Measurements from ENCODE around the gene FAM83E.

Gene FAM83E

DNA sequence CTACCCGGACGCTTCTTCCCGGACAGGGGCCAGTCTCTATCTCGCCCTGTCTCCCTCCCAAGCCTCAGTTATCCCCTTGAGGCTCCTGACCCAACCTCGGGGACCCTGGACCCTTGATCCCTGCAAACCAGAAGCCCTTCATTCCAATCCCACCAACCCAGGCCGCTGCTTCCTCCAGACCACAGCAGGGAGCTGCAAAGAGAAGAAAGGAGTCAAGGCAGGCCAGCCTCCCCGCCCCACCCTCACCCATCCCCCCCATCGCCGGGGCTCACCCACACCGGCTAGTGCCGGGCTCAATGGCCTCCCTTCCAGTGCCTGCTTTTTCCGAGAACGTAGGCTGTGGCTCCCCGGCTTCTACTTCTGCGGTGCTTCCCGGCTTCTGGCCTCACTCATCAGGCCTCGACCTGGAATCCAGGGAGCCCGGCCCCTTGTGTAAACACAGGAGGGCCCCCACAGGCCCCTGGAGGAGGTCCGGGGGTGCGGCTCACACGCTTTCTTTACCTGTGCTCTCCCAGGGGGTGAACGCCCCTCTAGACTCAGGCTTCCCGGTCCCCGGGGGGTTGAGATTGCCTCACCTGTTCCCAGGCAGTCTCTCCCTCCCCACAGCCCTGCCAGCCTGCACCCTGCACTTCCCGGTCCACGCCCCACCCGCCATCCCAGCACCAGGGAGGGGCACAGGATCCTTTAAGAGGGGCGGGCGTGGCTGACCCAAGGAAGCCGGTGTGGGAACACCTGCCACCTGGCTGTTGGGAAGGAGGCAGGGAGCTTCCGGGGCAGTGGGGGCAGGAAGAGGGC is at the start of gene FAM83E:
TSS of gene FAM83E (minus strand) at position 641 of the 795 bp plus-strand sequence. CDS start 1,704 bp downstream, outside the sequence.
- POLR2A ChIA-PET = interaction anchor here (0.9 to 1.3 kb wide), 3 partner anchors 9 to 181 kb away, joined by 3 to 6 read pairs (median 4); no protein-coding TSS in a partner anchor
- CTCF ChIA-PET = no interaction called here
- DNase-seq (ENCODE audit: extremely low spot score) = peak; percentile 39
- TF ChIP-seq ARNT (IDR thresholded peaks at IDR 0.05) = no peak
- TF ChIP-seq TARDBP (IDR thresholded peaks at IDR 0.05) = no peak
- no peak for TF ChIP-seq SUZ12 (IDR thresholded peaks at IDR 0.05)
- no peak for TF ChIP-seq CTBP1 (IDR thresholded peaks at IDR 0.05; ENCODE audit: borderline replicate concordance)
- no peak for TF ChIP-seq FOXM1 (IDR thresholded peaks at IDR 0.05; ENCODE audit: borderline replicate concordance)
- TF ChIP-seq FOXK2 (IDR thresholded peaks at IDR 0.05) = no peak
- TF ChIP-seq FOXA1 (IDR thresholded peaks at IDR 0.05) = no peak
- no peak for TF ChIP-seq NFRKB (IDR thresholded peaks at IDR 0.05)
- no peak for TF ChIP-seq ZNF384 (IDR thresholded peaks at IDR 0.05)
- no peak for TF ChIP-seq ELF4 (IDR thresholded peaks at IDR 0.05)
- no peak for TF ChIP-seq BHLHE40 (IDR thresholded peaks at IDR 0.05; ENCODE audit: borderline replicate concordance)
- no peak for TF ChIP-seq L3MBTL2 (conservative IDR thresholded peaks at IDR 0.05)
- TF ChIP-seq, protein P1, sequence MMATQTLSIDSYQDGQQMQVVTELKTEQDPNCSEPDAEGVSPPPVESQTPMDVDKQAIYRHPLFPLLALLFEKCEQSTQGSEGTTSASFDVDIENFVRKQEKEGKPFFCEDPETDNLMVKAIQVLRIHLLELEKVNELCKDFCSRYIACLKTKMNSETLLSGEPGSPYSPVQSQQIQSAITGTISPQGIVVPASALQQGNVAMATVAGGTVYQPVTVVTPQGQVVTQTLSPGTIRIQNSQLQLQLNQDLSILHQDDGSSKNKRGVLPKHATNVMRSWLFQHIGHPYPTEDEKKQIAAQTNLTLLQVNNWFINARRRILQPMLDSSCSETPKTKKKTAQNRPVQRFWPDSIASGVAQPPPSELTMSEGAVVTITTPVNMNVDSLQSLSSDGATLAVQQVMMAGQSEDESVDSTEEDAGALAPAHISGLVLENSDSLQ (IDR thresholded peaks at IDR 0.05) = no peak
- TF ChIP-seq HDGF (IDR thresholded peaks at IDR 0.05; ENCODE audit: borderline replicate concordance) = no peak
- TF ChIP-seq LEF1 (IDR thresholded peaks at IDR 0.05; ENCODE audit: borderline replicate concordance) = no peak
- no peak for TF ChIP-seq SP1 (IDR thresholded peaks at IDR 0.05)

DNA sequence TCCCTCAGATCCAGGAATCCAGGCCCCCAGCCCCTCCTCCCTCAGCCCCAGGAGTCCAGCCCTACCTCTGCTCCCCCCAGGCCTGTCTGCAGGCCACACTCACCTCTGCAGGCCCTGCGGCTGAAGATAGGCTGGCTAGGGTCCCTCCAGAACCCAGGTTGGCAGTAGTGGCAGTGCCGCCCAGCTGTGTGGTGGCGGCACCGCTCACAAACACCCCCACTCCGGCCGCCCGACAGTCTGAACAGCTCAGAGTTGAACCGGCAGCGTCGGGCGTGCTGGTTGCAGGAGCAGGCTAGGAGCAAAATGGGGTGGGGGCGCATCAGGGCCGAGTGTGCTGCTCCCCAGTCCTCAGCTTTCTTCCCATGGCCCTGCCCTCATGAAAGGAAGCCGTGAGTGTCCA is 49.6 kb upstream of the FAM83E start:
- no peak for TF ChIP-seq ELF4 (IDR thresholded peaks at IDR 0.05)
- TF ChIP-seq L3MBTL2 (conservative IDR thresholded peaks at IDR 0.05) = no peak
- TF ChIP-seq TARDBP (IDR thresholded peaks at IDR 0.05) = no peak
- TF ChIP-seq, protein P1 (IDR thresholded peaks at IDR 0.05) = no peak
- ChIA-PET POLR2A (no interaction called here), CTCF (interaction anchor here (0.6 kb wide), 2 partner anchors 299 to 308 kb away, joined by 3 to 4 read pairs; no protein-coding TSS in a partner anchor)
- no peak for DNase-seq (ENCODE audit: extremely low spot score)

DNA sequence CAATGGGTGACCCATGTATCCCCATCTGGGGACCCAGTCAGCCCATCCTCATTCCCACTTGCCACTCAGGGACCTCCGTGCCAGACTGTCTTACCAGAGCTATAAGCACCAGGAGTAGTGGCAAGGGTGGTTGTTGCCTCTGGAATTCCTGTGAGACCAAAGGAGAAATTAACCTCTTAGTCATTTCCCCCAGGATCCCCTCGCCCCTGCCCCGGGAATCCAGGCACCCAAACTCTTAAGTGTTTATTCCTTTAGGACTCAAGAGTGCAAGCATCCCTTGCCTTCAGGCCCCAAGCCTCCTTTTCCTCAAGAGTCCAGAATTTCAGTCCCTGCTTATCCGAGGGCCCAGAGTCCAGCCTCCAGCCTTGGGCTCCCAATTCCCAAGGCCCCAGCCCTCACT is 48.8 kb upstream of the FAM83E start:
- no peak for TF ChIP-seq FOXM1 (IDR thresholded peaks at IDR 0.05; ENCODE audit: borderline replicate concordance)
- TF ChIP-seq ZNF384 (IDR thresholded peaks at IDR 0.05) = no peak
- no peak for TF ChIP-seq BHLHE40 (IDR thresholded peaks at IDR 0.05; ENCODE audit: borderline replicate concordance)
- TF ChIP-seq SUZ12 (IDR thresholded peaks at IDR 0.05) = no peak
- no peak for TF ChIP-seq TARDBP (IDR thresholded peaks at IDR 0.05)
- no peak for TF ChIP-seq LEF1 (IDR thresholded peaks at IDR 0.05; ENCODE audit: borderline replicate concordance)
- TF ChIP-seq CTBP1 (IDR thresholded peaks at IDR 0.05; ENCODE audit: borderline replicate concordance) = no peak
- TF ChIP-seq NFRKB (IDR thresholded peaks at IDR 0.05) = no peak
- TF ChIP-seq ARNT (IDR thresholded peaks at IDR 0.05) = no peak
- TF ChIP-seq, protein P1 (IDR thresholded peaks at IDR 0.05) = no peak
- TF ChIP-seq SP1 (IDR thresholded peaks at IDR 0.05) = no peak
- TF ChIP-seq FOXK2 (IDR thresholded peaks at IDR 0.05) = no peak
- TF ChIP-seq FOXA1 (IDR thresholded peaks at IDR 0.05) = no peak
- TF ChIP-seq HDGF (IDR thresholded peaks at IDR 0.05; ENCODE audit: borderline replicate concordance) = no peak
- TF ChIP-seq ELF4 (IDR thresholded peaks at IDR 0.05) = no peak
- no peak for DNase-seq (ENCODE audit: extremely low spot score)
- ChIA-PET CTCF (no interaction called here), POLR2A (no interaction called here)

DNA sequence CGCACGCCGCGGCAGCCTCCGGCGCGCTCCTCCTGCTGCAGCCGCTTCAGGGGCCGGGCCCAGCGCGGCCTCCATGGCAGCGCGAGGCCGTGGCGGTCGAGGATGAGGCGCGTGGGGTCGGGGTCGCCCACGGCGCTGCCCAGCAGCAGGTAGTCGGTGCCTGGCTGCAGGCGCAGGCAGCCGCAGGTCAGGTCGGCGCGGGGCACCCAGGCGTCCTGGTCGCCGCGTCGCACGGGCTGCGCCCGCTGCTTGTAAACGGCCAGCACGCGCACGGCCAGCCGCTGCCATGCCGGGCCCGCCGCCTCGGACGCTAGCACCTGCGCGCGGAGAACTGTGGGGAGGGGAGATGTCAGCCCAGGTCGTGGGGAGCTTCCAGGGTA is 46.8 kb upstream of the FAM83E start:
- no peak for DNase-seq (ENCODE audit: extremely low spot score)
- TF ChIP-seq CTBP1 (IDR thresholded peaks at IDR 0.05; ENCODE audit: borderline replicate concordance) = no peak
- no peak for TF ChIP-seq L3MBTL2 (conservative IDR thresholded peaks at IDR 0.05)
- no peak for TF ChIP-seq BHLHE40 (IDR thresholded peaks at IDR 0.05; ENCODE audit: borderline replicate concordance)
- TF ChIP-seq NFRKB (IDR thresholded peaks at IDR 0.05) = no peak
- no peak for TF ChIP-seq LEF1 (IDR thresholded peaks at IDR 0.05; ENCODE audit: borderline replicate concordance)
- no peak for TF ChIP-seq SUZ12 (IDR thresholded peaks at IDR 0.05)
- ChIA-PET CTCF (no interaction called here), POLR2A (no interaction called here)

DNA sequence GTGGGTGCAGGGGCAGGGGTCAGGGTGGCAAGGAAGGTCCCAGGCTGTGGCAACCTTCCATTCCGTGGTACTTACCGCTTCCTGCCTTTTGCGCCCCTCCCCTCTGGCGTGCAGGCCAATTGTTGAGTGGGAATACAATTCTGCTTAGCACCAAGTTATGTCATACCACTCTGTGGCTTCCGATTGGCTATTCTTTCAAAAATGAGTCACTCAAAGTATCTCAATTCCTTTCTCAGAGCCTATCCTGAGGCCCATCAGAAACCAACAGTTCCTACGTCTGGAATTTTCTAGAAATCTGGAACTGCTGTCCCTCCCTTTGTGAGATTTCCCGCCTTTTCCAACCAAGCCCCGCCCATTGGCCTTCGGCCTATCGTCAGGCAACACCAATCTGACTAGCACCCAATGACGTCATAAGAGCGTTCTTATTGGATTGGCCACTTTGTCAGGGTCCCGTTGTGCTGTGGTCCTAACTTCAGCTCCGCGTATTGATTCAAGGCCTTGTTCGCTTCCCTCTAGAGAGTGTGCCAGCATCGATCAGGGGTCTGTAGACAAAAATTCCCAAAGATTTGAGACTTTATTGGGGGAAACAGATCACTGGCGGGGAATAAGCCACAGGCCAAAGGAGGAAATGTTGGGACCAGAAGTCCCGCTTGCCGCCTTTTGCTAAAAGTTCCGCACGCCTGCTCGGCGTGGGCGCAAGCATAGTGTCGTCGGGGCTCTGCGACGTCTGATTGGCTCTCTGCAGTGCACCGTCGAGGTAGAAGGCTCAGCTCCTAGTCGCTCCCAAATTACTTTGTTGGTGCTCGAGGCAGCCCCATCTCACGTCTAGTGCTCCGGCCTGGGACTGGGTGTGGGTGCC is 46.2 kb upstream of the FAM83E start:
- ChIA-PET POLR2A (interaction anchor here (0.9 kb wide), 1 partner anchor 15 kb away, joined by 3 read pairs; the partner anchor contains the start of gene CA11), CTCF (interaction anchor here (0.9 kb wide), 1 partner anchor 14 kb away, joined by 3 read pairs; no protein-coding TSS in a partner anchor)
- peak; percentile 97 for DNase-seq (ENCODE audit: extremely low spot score)
- peak; percentile 92 for TF ChIP-seq L3MBTL2 (conservative IDR thresholded peaks at IDR 0.05)
- no peak for TF ChIP-seq SUZ12 (IDR thresholded peaks at IDR 0.05)
- no peak for TF ChIP-seq ZNF384 (IDR thresholded peaks at IDR 0.05)
- no peak for TF ChIP-seq HDGF (IDR thresholded peaks at IDR 0.05; ENCODE audit: borderline replicate concordance)

DNA sequence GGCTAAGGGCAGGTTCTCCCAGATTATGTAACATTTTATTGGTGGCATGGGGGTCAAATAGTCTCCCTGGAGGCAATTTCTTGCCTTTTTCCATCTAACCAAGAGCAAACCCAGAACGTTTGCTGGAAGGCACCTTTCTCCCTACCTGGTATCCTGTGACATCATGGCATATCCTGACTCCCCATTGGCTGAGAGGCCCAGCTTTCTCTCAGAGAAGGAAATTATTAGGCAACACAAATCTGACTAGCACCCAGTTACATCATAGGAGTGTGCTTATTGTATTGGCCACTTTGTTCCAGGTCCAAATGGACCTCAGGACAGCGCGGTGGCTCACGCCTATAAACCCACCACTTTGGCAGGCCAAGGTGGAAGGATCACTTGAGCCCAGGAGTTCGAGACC is 44.9 kb upstream of the FAM83E start:
- TF ChIP-seq LEF1 (IDR thresholded peaks at IDR 0.05; ENCODE audit: borderline replicate concordance) (no peak), NFRKB (IDR thresholded peaks at IDR 0.05) (no peak), TARDBP (IDR thresholded peaks at IDR 0.05) (no peak), ARNT (IDR thresholded peaks at IDR 0.05) (no peak), FOXK2 (IDR thresholded peaks at IDR 0.05) (no peak), SUZ12 (IDR thresholded peaks at IDR 0.05) (no peak), CTBP1 (IDR thresholded peaks at IDR 0.05; ENCODE audit: borderline replicate concordance) (no peak), L3MBTL2 (conservative IDR thresholded peaks at IDR 0.05) (no peak)
- TF ChIP-seq, protein P1 (IDR thresholded peaks at IDR 0.05) = no peak
- ChIA-PET POLR2A (no interaction called here), CTCF (no interaction called here)
- DNase-seq (ENCODE audit: extremely low spot score) = no peak
